ENCODE results near the gene SLC17A2. TPM values are rescaled to one million over a fixed set of nuclear protein-coding genes. Genes with fewer than 3 reads are reported as not detected.

The SLC17A2 gene
- total RNA-seq, result not detected in 2 replicates

GRCh38 chr6:25930532-25931410 is at the start of gene SLC17A2:
SLC17A2 (minus strand) TSS chr6:25930691; CDS start chr6:25925796, 4,895 bp downstream.

GRCh38 chr6:25962149-25963127 is 31.9 kb upstream of the SLC17A2 start, which contains the start of gene TRIM38:
TRIM38 (plus strand) TSS chr6:25962802; CDS start chr6:25966523, 3,721 bp downstream.

GRCh38 chr6:25874118-25874517 is 56.4 kb downstream of the SLC17A2 start, which contains the start of gene SLC17A3:
SLC17A3 (minus strand) TSS chr6:25874243; CDS start chr6:25868387, 5,856 bp downstream.

Other genes with a start within 250 kb of the SLC17A2 start
- not detected in 2 replicates for gene SLC17A4, start 175.9 kb downstream of the SLC17A2 start, total RNA-seq
- not detected in 2 replicates for gene SLC17A1, start 98.6 kb downstream of the SLC17A2 start, total RNA-seq
- gene SLC17A3, start 56.4 kb downstream of the SLC17A2 start, total RNA-seq, result not detected in 2 replicates
- gene TRIM38, start 32.1 kb upstream of the SLC17A2 start, total RNA-seq, result 7.5 and 8.2 TPM in 2 replicates
- 16.8 and 31.7 TPM in 2 replicates for gene HFE, start 156.7 kb upstream of the SLC17A2 start, total RNA-seq